GM18909 (cell line): ENCODE measurements around the gene PRRC2A.

Experiments used
- ATAC-seq: cut with Tn5 transposase; IDR thresholded peaks from one replicate; pipeline ENCODE4 v1.9.1; 2021; ENCODE audit warnings: mild to moderate bottlenecking; ENCODE audit not compliant: unreplicated experiment, poor library complexity

The PRRC2A gene

GRCh38 chr6:31621991-31622390 lies 1.5 kb downstream of the PRRC2A start:
- no peak for ATAC-seq

- no peak for ATAC-seq
Measured at GRCh38 chr6:31622684-31623091, 2.2 kb downstream of the PRRC2A start.

GRCh38 chr6:31624070-31624469 lies 3.6 kb downstream of the PRRC2A start:
- ATAC-seq, result no peak

GRCh38 chr6:31626952-31627351 lies 6.4 kb downstream of the PRRC2A start:
- ATAC-seq, result no peak

GRCh38 chr6:31627690-31628287 lies 7.3 kb downstream of the PRRC2A start:
- ATAC-seq, result no peak

GRCh38 chr6:31629014-31629413 lies 8.5 kb downstream of the PRRC2A start:
- no peak for ATAC-seq

- no peak for ATAC-seq
Measured at GRCh38 chr6:31630177-31630934, 9.8 kb downstream of the PRRC2A start.

GRCh38 chr6:31631209-31631608 lies 10.7 kb downstream of the PRRC2A start:
- no peak for ATAC-seq

- no peak for ATAC-seq
Measured at GRCh38 chr6:31631681-31632278, 11.3 kb downstream of the PRRC2A start.

- ATAC-seq, result no peak
Measured at GRCh38 chr6:31632279-31632946, 11.9 kb downstream of the PRRC2A start.

- no peak for ATAC-seq
Measured at GRCh38 chr6:31633447-31633846, 12.9 kb downstream of the PRRC2A start.

GRCh38 chr6:31634131-31634530 lies 13.6 kb downstream of the PRRC2A start:
- ATAC-seq, result no peak

- no peak for ATAC-seq
Measured at GRCh38 chr6:31634969-31635575, 14.6 kb downstream of the PRRC2A start.

- no peak for ATAC-seq
Measured at GRCh38 chr6:31636698-31637596, 16.4 kb downstream of the PRRC2A start.

GRCh38 chr6:31639043-31639442 lies 18.5 kb downstream of the PRRC2A start:
- no peak for ATAC-seq

GRCh38 chr6:31639449-31639861 lies 18.9 kb downstream of the PRRC2A start:
- no peak for ATAC-seq

- ATAC-seq, result no peak
Measured at GRCh38 chr6:31640612-31641011, 20.1 kb downstream of the PRRC2A start.

- no peak for ATAC-seq
Measured at GRCh38 chr6:31641370-31641769, 20.9 kb downstream of the PRRC2A start.

GRCh38 chr6:31642798-31643570 lies 22.5 kb downstream of the PRRC2A start:
- ATAC-seq, result no peak
